ENCODE measurements around the gene AJAP1.

DNA sequence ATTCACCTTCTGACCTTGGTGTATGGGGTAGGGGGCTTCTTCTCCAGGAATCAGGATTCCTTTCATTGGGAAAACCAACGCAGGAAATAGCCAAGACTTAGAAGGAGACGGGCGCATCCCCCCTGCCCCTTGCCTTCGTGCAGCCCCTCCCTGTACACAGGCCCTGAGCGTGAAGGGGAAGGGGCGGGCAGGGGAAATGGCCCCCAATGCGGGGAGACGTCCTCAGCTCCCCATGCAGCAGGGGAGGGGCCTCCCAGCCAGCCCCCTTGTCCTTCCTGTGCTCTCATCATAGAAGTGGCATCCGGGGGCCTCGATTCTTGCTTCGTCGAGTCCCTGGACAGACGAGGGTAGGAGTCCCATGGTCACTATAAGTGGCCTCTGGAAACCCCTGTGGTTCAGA is 116.9 kb downstream of the AJAP1 start:
- no peak for TF ChIP-seq POLR2AphosphoS5 (IDR thresholded peaks at IDR 0.05; ENCODE audit: low read depth, low read length)
- no peak for TF ChIP-seq POLR2A (IDR thresholded peaks at IDR 0.05; ENCODE audit: low read depth, low read length)
- no peak for TF ChIP-seq TAF1 (IDR thresholded peaks at IDR 0.05; ENCODE audit: borderline replicate concordance, low read depth, low read length)

All from GM12892 (cell line).